HG03108 (cell line): ENCODE measurements around the gene C9orf43.
"Not testable (repeated sequence)": the region's sequence is repeated elsewhere in the genome, so short reads cannot be mapped to it uniquely, and the experiment has no call there.

ENCODE experiments used
- ATAC-seq: cut with Tn5 transposase; IDR thresholded peaks from one replicate; pipeline ENCODE4 v1.9.1; 2021; ENCODE audit warnings: moderate library complexity; ENCODE audit not compliant: unreplicated experiment

The C9orf43 gene

GRCh38 chr9:113380869-113381378, 29.6 kb upstream of the C9orf43 start:
- ATAC-seq, result peak; percentile 60

DNA sequence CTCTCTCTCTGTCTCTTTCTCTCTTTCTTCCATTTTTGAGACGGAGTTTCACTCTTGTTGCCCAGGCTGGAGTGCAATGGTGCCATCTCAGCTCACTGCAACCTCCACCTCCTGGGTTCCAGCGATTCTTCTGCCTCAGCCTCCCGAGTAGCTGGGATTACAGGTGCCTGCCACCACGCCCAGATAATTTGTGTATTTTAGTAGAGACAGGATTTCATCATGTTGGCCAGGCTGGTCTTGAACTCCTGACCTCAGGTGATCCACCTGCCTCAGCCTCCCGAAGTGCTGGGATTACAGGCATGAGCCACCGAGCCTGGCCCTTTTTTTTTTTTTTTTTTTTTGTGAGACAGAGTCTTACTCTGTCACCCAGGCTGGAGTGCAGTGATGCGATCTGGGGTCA, 29.1 kb upstream of the C9orf43 start:
- ATAC-seq, result not testable (repeated sequence)

GRCh38 chr9:113381909-113382411, 28.6 kb upstream of the C9orf43 start:
- ATAC-seq, result no peak

DNA sequence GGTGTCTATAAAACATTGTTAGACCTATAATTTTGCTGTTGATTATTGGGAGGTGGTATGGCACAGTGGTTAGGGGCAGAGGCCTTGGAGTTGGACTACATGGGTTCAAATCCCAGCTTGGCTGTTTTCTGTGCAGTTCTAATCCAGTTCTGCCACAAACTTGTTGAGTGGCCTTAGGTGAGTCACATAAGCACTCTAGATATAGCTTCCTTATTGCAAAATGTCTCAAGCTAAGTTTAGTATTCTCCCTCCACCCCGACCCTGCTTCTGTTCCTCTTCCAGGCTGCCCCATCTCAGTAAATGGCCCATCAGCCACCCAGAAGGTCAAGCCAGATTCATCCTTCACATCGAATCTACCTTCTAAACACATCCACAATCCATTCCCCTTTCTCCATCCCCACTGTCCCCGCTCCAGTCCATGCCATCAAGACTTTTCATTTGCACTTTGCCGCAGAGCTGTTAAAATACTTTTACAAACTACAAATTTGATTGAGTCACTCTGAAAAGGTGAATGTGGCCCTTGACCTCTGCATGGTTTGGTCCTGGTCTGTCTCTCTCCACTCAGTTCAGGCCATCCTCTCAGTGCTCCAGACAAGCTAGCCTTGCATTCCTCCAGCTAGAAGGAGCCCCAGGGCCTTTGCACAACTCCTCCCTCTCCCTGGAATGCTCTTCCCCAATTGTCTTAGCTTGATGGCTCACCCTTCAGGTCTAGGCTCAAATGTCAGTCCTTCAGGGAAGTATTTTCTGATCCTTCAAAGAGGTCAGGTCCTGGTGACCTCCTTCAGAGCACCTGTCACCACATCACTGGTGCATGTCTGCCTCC, 23.8 kb upstream of the C9orf43 start:
- no peak for ATAC-seq

GRCh38 chr9:113387560-113388230, 22.9 kb upstream of the C9orf43 start:
- ATAC-seq, result no peak

GRCh38 chr9:113388833-113389232, 21.7 kb upstream of the C9orf43 start:
- ATAC-seq, result no peak

DNA sequence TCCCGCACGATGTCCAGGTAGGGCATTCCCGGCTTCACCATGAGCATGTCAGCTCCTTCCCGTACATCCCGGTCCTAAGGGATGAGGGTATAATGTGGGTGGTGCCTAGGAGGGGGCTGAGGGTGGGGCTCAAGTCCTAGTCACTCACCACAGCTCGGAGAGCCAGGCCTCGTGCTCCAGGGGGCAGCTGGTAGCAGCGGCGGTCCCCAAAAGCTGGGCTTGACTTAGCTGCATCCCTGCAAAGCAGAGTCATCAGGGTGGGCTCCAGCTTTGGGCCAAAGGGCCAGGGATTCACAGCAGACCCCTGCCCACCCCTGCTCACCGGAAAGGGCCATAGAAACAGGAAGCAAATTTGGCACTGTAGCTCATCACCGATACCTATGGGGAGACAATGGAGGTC, 21.1 kb upstream of the C9orf43 start:
- ATAC-seq, result no peak

DNA sequence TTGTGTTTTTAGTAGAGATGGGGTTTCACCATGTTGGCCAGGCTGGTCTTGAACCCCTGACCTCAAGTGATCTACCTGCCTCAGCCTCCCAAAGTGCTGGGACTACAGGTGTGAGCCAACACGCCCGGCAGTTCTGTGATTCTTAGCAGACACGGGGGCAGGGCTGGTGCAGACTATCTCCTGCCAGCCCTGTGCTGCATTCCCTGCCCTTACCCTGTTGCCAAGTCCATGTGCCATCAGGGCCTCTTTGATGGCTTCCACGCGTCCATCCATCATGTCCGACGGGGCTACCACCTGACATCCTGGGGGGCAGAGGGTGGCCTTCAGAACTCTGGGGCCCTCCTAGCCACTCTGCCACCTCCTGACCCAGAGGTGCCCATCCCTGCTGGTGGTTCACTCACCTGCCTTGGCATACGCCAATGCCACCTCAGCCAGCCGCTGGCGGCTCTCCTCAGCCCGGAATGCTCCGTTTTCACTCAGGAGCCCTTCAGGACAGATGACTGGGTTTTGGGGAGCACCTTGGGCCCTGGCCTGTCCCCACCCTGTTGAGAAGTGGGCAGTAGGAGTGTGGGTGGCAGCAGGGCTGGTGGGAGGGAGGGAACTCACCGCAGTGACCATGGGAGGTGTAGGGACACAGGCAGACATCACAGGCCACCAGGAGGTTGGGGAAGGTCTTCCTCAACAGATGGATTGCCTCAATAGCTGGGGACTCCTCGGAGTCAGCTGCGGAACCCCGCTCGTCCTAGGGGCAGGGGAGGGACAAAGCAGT, 20.2 kb upstream of the C9orf43 start:
- ATAC-seq, result no peak

DNA sequence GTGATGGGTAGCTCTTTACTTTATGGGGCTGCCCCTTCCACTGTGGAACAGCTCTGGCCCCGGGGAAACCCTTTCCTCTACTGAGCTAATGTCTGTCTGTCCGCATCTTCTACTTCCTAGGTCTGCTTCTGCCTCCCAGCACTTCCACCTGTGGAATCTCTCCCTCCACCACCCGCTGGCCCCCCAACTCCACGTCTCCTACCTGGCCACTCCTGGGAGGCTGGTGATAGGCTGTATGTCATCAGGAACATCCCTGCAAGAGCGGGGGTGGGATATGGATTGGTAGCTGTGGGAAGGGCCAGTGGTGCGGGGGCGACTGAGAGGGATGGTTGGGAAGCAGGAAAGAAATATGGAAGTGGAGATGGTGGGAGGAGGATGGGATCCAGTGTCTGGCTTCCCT, 18.6 kb upstream of the C9orf43 start:
- no peak for ATAC-seq

DNA sequence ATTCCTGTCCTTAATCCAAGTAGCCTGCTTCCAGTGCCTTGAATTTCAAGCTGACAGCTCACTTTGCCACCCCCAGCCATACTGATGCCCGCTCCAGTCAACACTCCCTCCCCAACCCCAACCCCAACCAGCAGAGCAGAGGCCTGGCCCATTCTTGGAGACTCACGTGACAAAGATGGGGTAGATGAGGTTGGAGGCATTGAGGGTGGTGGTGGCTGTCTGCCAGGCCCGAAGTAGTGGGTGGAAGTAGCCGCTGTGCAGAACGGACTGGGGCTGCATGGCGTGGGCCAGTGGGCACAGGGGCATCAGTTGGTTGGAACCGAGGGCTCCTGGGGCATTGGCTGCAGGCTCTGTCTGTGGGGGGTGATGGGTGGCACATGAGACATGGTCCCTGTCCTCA, 17.3 kb upstream of the C9orf43 start:
- ATAC-seq, result no peak

- ATAC-seq, result no peak
Observed at GRCh38 chr9:113395000-113395861, 15.3 kb upstream of the C9orf43 start.

- no peak for ATAC-seq
Observed at GRCh38 chr9:113397203-113397631, 13.3 kb upstream of the C9orf43 start.

- ATAC-seq, result no peak
Observed at GRCh38 chr9:113398796-113399195, 11.8 kb upstream of the C9orf43 start.

GRCh38 chr9:113399646-113400200, 10.8 kb upstream of the C9orf43 start:
- no peak for ATAC-seq

DNA sequence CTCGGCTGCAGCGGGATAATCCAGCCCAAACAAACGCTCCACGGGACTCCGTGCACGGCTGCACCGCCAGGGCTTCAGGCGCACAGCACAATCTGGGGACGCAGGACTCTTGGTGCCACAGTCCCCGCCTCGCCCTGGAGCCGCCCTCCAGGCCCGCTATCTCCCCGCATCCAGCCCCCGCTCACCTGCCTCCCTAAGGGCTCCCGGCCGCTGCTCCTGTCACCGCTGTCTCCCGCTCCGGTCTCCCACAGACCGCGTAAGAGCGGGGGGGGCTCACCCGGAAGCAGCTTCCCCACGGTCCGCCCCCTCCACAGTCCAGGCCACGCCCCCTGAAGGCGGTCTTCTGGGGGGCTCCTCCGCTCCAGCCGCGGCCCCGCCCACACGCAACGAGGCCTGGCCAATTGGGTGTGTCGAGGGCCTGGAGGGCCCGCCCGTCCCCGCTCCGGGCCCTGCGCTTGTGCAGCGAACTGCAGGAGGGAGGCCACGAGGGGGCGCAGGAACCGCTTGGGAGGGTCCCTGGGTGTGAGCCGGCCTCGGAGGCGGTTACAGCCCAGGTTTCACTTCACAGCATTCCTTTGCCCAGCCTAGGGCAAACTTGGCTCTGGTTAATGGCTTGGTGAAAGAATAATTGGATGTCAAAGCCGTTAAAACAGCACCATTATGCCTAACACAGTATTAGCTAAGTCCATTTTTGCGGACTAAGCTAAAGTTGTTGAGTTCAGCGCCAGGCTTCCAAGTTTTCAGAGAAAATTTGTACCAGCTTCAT, 9.3 kb upstream of the C9orf43 start, which contains the start of gene ALAD:
Gene ALAD (minus strand): TSS at position 258 of the 766 bp plus-strand sequence. CDS start 7,725 bp downstream, outside the sequence.
- peak; percentile 99 for ATAC-seq

- no peak for ATAC-seq
Observed at GRCh38 chr9:113403646-113404045, 6.9 kb upstream of the C9orf43 start.

DNA sequence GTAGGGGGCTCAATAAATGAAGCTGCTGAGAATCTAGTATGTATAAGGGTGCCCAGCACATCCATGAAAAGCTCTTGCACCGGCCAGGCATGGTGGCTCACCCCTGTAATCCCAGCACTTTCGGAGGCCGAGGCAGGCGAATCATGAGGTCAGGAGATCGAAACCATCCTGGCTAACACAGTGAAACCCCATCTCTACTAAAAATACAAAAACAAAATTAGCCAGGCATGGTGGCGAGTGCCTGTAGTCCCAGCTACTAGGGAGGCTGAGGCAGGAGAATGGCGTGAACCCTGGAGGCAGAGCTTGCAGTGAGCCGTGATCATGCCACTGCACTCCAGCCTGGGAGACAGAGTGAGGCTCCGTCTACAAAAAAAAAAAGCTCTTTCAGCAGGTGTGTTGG, 4.2 kb upstream of the C9orf43 start:
- ATAC-seq, result not testable (repeated sequence)

DNA sequence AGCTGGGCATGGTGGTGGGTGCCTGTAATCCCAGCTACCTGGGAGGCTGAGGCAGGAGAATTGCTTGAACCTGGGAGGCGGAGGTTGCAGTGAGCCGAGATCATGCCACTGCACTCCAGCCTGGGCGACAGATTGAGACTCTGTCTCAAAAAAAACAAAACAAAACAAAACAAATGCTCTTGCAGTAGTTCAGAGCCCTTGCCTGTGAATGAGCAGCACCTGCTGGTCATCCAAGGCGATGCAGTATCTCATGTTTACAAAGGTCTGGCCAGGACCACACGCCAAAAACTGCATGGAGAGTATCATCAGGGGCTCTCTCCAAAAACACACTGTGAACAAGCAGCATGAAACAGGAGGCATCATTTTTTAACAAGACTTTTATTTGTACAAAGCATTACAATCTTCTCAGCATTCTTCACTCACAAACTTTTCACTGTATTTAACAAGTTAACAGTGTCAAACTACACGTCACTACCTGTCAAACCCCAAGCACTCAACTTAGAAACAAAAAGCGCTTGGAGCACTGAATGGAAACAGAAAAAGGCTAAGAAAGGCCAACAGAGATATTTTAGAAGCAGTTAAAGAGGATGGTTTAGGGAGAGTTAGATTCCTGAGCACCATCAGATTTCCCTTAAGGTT, 3.6 kb upstream of the C9orf43 start:
- ATAC-seq, result not testable (repeated sequence)

GRCh38 chr9:113409481-113409880, 1.1 kb upstream of the C9orf43 start:
- no peak for ATAC-seq
